ENCODE data around the gene EFNA5.
"Not testable (repeated sequence)": the region's sequence is repeated elsewhere in the genome, so short reads cannot be mapped to it uniquely, and the experiment has no call there.

Gene EFNA5

DNA sequence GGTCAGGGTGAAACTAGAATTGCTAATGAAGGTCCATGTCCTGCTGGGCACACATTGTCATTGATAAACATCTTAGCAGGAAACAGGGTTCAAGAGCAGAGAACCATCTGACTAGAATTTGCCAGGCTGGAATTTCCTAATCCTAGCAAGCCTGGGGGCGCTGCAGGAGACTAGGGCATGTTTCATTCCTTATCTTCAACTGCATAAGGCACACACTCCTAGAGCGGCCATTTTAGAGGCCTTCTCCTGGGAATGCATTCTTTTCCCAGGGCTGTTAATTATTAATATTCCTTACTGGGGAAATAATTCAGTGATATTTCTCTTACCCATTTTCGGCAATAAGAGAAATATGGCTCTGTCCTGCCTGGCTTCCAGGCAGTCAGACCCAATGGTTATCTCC is 324.2 kb downstream of the EFNA5 start:
- DNase-seq = not testable (repeated sequence)

GRCh38 chr5:107342371-107342770 is 328.4 kb downstream of the EFNA5 start:
- no peak for DNase-seq

DNA sequence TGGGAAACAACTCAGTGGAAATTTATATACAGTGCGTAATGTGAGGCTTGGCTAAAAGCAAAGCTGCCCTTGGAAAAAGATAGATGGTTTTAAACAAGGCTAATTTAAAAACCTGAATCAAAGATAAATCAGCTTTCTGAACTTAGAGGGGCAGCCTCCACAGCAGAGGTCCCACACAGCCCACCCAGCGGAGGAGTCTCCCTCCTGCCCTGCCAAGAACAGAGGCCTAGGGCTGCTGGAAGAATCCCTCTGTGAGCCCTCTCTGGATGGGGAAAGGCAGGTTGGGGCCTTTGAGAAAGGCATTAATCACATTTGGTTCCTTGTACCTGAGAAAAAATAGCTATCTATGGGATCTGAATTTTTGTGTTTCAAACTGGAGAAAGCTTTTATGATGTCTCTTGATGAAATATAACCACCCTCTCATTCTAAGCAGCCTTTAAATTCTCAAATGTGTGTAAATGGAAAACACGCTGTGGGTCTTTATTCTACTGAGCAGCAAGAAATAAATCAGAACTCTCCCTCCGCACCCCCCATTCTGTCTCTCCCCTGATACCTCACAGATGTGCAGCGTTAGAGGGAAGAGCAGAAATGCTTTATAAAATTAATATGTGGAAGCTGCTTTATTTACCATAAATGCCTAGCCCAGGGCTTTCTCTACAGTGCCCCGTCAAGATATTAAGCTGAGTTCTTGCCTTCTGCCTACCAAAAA is 329.2 kb downstream of the EFNA5 start:
- DNase-seq = no peak

DNA sequence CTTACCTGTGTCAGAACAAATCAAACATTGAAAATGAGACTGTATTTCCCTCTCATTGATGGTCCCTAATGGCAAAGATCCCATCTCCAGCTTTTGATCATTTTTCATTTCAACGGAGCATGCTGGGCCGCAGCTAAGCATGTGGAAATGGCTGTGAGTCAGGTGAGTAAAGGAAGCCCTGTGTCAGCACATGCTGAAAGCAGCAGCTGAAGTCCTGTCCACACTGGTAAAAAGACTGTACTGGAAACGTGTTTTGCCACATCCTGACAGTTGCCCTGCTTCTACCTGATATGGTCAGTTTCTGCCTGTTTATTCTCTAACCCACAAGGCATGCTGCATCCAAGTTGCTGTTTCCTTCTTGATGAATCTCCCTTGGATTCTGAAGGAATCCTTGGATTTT is 330.1 kb downstream of the EFNA5 start:
- DNase-seq = no peak

- DNase-seq = no peak
Observed at GRCh38 chr5:107338335-107338734, 332.4 kb downstream of the EFNA5 start.

- no peak for DNase-seq
Observed at GRCh38 chr5:107337281-107337680, 333.5 kb downstream of the EFNA5 start.

DNA sequence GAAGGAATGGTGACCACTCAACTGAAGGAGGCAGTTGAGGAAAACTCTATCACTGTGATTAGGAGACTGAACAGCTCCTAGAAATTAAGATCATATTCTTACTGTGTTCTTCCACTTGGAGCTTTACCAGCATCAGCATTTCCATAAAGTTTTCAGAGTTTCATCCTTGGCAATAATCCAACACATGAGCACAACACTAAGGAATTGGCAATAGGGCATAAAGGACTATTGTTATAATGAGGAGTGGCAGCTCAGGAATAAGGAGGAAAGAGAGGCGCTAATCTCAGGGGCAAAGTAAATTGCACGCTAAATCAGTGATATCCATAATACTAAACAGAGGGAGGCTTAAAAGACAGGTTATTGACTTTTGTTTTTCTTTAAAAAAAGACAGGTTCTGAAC is 338.9 kb downstream of the EFNA5 start:
- DNase-seq = no peak

DNA sequence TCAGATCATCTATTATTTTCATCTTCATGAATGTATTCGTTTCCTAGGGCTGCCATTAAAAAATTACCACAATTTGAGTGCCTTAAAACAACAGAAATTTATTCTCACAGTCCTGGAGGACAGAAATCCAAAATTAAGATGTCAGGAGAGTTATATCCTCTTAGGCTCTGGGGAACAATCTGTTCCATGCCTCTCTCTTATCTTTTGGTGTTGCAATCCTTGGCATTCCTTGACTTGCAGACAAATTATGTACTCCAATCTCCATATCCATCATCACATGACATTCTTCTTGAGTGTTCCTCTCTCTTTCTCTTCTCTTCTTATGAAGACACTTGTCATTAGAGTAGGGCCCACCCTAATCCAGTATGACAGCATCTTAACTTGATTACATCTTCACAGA is 339.4 kb downstream of the EFNA5 start:
- no peak for DNase-seq

- no peak for DNase-seq
Observed at GRCh38 chr5:107330903-107331302, 339.8 kb downstream of the EFNA5 start.

DNA sequence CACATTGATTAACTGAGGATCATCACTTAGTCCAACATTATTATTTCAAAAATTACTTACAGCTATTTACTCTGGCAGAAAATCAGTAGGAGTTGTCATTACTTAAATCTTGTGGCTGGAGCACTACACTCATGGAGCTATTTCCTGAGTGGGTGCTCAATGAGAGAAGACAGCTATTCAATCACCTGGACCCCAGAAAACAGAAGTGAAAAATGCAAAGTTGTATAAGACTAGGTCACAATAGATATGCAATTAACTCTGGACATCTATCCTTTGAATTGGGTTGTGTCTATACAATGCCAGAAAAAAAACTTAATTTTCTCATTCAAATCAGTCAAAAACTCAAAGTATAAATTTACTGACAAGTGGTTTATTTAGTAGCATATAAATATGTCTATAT is 340.9 kb downstream of the EFNA5 start:
- DNase-seq = no peak
